Cerebellar nuclear complex (tissue), 1 donor: ENCODE results near the gene KRTAP12-2.
"Not testable (repeated sequence)": the region's sequence is repeated elsewhere in the genome, so short reads cannot be mapped to it uniquely, and the experiment has no call there.

Experiments
- DNase-seq, 2 experiments: peaks; one replicate each; lab custom pipeline; 2025; lab: John Stamatoyannopoulos, UW

The KRTAP12-2 gene

GRCh38 chr21:44702111-44702972 lies 35.6 kb upstream of the KRTAP12-2 start:
- no peak for DNase-seq

DNA sequence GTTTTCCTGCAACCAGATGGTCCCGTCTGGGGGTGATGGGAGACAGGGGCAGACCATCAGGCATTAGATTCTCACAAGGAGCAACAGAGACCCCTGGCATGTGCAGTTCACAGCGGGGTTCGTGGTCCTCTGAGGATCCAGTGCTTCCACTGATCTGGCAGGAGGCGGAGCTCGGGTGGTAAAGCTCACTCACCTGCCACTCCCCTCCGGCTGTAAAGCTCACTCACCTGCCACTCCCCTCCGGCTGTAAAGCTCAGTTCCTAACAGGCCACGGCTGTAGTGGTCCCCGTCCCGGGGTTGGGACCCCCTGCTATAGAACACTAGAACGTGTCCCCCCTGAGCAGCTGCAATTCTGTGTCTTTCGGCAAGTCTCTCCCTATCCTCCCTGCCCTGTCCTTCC lies 34.8 kb upstream of the KRTAP12-2 start:
- no peak for DNase-seq

DNA sequence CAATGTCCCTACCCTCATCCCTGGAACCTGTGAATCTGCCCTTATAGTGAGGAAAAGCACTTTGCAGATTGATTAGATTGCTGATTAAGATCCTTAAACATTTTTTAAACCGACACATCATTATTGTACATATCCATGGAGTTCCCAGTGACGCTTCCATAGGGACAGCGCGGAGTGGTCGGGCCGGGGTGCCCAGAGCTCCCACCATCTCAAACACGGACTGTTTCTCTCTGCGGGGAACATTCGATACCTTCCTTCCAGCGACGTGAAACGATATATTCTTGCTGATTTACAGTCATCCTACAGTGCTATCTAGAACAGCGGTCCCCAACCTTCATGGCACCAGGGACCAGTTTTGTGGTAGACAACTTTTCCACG lies 34.3 kb upstream of the KRTAP12-2 start:
- no peak for DNase-seq

DNA sequence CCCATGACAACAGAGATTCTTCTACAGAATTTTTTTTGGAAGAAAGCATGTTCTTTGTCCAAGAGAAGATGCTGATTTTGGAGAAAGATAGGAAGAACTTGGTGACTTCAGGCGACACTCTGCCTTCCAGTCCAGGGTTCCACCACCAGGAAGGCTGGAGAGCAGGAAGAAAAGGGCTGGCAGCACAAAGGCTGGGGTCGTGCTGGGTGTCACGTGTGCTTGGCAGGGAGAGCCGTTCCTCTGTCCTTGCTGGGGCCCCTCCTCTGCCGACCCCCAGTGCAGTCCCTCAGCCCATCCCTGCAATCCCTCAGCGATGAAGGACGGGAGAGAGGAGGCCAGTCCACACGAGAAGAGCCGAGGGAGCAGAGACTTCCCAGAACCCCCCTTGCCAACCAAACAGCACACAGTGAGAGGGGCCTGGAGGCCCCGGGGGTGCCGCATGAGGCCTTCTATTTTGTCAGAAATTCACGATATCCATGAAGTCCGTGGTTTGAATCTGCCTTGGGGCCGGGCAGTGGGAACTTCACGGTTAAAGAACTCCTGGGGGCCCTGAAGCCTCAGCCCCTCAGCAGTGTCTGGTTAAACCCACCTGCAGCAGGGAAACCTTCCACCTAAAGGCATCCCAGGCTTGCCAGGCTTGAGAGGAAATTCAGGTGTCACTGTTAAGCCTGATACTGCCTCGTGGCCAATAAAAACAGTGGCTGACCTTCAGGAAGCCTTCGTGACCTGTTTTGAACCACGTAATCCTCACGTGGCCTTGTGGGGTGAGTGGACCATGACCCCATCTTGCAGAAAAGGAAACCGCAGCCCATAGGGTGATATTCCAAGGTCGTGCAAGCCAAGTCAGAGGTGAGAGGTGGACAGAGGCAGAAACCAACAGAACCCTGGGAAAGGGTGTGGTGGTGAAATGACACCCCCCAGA lies 33.6 kb upstream of the KRTAP12-2 start:
- no peak for DNase-seq

GRCh38 chr21:44699502-44700001 lies 32.8 kb upstream of the KRTAP12-2 start:
- DNase-seq = no peak

DNA sequence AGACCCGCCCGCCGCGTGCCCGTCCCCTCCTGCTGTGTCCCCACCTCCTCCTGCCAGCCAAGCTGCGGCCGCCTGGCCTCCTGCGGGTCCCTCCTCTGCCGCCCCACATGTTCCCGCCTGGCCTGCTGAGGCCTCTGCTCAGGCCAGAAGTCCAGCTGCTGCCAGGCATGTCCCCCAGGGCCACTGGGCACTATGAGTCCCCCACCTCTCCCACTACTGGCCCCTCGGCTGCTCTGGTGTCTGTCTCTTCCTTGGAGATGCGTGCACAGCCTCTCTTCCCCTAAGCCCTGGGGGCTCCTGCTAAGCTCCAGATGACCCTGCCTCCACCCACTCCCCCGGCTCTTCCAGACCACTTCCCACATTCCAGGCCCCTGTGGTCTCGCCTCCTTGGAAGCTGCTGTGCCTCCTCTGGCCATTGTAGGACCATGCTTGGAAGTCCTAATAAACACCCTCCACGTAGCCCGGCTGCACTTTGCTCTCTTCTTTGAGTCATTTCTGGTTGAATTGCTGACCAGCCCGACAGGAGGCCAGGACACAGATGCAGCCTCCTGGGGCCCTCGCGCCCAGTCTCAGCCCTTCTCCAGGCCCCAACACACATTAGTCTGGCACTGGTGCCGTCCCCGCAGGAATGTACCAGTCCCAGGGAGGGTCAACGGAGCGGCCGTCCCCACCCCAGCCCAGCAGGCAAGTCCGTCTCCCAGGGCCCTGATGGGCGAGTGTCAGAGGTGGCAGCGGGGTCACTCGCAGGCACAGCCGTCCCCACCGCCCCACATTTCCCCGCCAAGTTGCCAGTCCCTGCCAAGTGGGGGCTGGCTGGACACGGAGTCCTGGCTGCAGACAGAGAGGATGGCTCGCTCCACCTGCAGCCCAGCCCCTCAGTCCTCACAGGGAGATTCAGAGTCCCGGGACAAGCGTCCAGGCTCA lies 31.3 kb upstream of the KRTAP12-2 start:
- no peak for DNase-seq

DNA sequence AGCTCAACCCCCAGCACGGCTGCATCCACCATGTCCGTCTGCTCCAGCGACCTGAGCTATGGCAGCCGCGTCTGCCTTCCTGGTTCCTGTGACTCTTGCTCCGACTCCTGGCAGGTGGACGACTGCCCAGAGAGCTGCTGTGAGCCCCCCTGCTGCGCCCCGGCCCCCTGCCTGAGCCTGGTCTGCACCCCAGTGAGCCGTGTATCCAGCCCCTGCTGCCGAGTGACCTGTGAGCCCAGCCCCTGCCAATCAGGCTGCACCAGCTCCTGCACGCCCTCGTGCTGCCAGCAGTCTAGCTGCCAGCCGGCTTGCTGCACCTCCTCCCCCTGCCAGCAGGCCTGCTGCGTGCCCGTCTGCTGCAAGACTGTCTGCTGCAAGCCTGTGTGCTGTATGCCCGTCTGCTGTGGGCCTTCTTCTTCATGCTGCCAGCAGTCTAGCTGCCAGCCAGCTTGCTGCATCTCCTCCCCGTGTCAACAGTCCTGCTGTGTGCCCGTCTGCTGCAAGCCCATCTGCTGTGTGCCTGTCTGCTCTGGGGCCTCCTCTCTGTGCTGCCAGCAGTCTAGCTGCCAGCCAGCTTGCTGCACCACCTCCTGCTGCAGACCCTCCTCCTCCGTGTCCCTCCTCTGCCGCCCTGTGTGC lies 30.6 kb upstream of the KRTAP12-2 start, which contains the start of gene KRTAP10-12:
Gene KRTAP10-12 (plus strand): TSS at position 1 of the 639 bp plus-strand sequence. CDS start 30 bp downstream, at position 31.
- not testable (repeated sequence) for DNase-seq

GRCh38 chr21:44696572-44696971 lies 29.8 kb upstream of the KRTAP12-2 start:
- DNase-seq = no peak

DNA sequence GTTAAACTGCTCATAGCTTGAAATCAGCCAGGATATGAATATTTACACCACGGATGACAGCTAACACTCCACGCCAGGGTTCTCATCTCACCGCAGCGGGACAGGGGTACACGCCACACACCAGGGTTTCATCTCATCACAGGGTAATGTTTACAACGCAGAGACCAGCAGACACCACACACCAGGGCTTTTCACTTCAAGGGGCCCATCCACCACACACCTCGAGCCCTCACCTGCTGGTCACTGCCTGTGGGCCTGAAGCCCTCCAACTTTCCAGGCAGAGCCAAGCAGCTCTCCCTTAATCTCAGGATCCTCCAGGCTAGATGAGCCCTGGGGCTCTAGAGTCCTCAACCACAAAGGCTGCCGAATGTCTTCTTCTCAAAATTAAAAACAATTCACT lies 28.9 kb upstream of the KRTAP12-2 start:
- DNase-seq = no peak

- no peak for DNase-seq
Measured at GRCh38 chr21:44695184-44695583, 28.5 kb upstream of the KRTAP12-2 start.

- DNase-seq = no peak
Measured at GRCh38 chr21:44694776-44695175, 28.0 kb upstream of the KRTAP12-2 start.

DNA sequence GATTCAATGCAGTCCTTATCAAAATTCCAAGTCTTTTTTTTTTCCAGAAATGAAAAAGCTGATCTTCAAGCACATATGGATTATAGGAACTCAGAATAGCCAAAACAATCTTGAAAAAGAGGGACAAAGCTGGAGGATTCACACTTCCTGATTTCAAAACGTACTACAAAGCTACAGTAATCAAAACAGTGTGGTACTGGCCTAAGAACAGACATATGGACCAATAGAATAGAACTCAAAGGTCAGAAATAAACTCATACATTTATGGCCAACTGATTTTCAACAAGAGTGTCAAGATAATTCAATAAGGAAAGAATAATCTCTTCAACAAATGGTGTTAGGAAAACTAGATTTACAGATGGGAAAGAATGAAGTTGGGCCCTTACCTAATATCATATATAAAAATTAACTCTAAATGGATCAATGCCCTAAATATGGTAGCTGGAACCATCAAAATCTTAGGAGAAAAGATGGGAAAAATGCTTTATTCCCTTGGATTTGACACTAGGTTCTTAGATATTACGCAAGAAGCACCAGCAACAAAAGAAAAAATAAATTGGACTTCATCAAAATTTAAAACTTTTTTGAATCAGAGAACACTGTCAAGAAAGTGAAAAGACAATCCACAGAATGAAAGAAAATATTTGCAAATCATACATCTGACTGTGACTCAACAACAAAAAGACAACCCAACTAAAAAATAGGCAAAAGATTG lies 26.2 kb upstream of the KRTAP12-2 start:
- no peak for DNase-seq

GRCh38 chr21:44691686-44692085 lies 25.0 kb upstream of the KRTAP12-2 start:
- no peak for DNase-seq

DNA sequence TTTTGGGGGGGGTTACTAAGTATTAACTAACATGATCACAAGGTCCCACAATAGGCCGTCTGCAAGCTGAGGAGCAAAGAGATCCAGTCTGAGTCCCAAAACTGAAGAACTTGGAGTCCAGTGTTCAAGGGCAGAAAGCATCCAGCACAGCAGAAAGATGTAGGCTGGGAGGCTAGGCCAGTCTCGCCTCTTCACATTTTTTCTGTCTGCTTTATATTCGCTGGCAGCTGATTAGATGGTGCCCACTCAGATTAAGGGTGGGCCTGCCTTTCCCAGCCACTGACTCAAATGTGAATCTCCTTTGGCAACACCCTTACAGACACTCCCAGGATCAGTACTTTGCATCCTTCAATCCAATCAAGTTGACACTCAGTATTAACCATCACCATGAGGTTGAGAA lies 23.0 kb upstream of the KRTAP12-2 start:
- DNase-seq = not testable (repeated sequence)

GRCh38 chr21:44687671-44688070 lies 20.9 kb upstream of the KRTAP12-2 start:
- no peak for DNase-seq

GRCh38 chr21:44686843-44687561 lies 20.3 kb upstream of the KRTAP12-2 start:
- no peak for DNase-seq

GRCh38 chr21:44686000-44686781 lies 19.5 kb upstream of the KRTAP12-2 start:
- DNase-seq = no peak

- not testable (repeated sequence) for DNase-seq
Measured at GRCh38 chr21:44685050-44685449, 18.3 kb upstream of the KRTAP12-2 start.

DNA sequence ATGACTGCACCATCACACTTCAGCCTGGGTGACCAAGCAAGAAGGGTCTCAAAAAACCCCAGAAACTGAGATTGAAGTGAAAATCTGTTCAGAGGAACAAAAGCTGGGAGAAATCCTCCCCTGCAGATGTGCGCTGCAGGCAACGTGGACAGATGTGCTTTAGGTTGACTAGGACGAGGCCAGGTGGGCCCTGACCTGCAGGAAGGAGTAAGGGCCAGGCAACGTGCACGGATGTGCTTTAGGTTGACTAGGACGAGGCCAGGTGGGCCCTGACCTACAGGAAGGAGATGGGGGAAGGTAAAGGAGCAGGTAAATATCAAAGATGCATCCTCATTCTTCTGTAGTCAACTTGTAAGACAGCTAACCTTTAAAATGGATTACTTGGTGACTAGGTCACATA lies 17.8 kb upstream of the KRTAP12-2 start:
- no peak for DNase-seq
